Upper lobe of left lung (tissue), 6 donors: Measurements from ENCODE around the gene GRIK3. TPM values are rescaled to one million over a fixed set of nuclear protein-coding genes. Genes with fewer than 3 reads are reported as not detected.
A peak's percentile ranks its signal among the peaks of the same experiment; 100 is the strongest.

ENCODE experiments used
- ATAC-seq, 2 donors: fragments of 200-7000 bp; cut with Tn5 transposase; one replicate each; pipeline ENCODE4 v1.9.1; 2022; ENCODE audit warnings: mild to moderate bottlenecking in 2 of 2, moderate library complexity in 2 of 2; ENCODE audit not compliant: low FRiP score in 2 of 2
- DNase-seq, 2 donors: peaks; one replicate each; pipeline ENCODE4 v3.0.0-alpha.2; 2019 to 2020
- H3K27ac ChIP-seq, 4 donors: fragments of 200-600 bp; sonication (generic); one replicate each; pipeline ENCODE4 v1.5.1; 2016 to 2019
- H3K27me3 ChIP-seq, 4 donors: fragments of 200-600 bp; sonication (generic); one replicate each; pipeline ENCODE4 v1.5.1; 2017 to 2019
- H3K36me3 ChIP-seq, 4 donors: fragments of 200-600 bp; sonication (generic); one replicate each; pipeline ENCODE4 v1.5.1; 2016 to 2019
- H3K4me1 ChIP-seq, 4 donors: fragments of 200-600 bp; sonication (generic); one replicate each; pipeline ENCODE4 v1.5.1; 2018 to 2019
- H3K4me3 ChIP-seq, 4 donors: fragments of 200-600 bp; sonication (generic); one replicate each; pipeline ENCODE4 v1.5.1; 2017 to 2019; ENCODE audit warnings: mild to moderate bottlenecking in 2 of 4, moderate library complexity in 1 of 4
- H3K9me3 ChIP-seq, 4 donors: fragments of 200-600 bp; sonication (generic); one replicate each; pipeline ENCODE4 v1.5.1; 2018 to 2019
- EP300 ChIP-seq, 4 donors: sonication (generic); formaldehyde crosslinking; IDR thresholded peaks; one replicate each; pipeline ENCODE4 v1.5.1; 2017; ENCODE audit warnings: antibody characterized with exemption in 4 of 4, control low read depth in 2 of 4
- POLR2A ChIP-seq, 4 donors: fragments of 450-650 bp; IDR thresholded peaks; one replicate each; pipeline ENCODE4 v1.5.1; 2016 to 2017; ENCODE audit warnings: antibody characterized with exemption in 4 of 4, mild to moderate bottlenecking in 2 of 4
- POLR2AphosphoS5 ChIP-seq, 2 donors: sonication (generic); formaldehyde crosslinking; IDR thresholded peaks; one replicate each; pipeline ENCODE4 v1.5.1; 2017; ENCODE audit warnings: antibody characterized with exemption in 2 of 2
- WGBS, 2 donors: methylation state at CpG; one replicate each; pipeline ENCODE4 v1.1.5; 2017 to 2018; 5-methylcytosine and 5-hydroxymethylcytosine counted together
- total RNA-seq, 6 donors: library from RNA; depleted of rRNA in 4 of 6; stranded (reverse); fragments of >200 nt in 4 of 6; gene quantifications; one replicate each; pipeline versions ENCODE4 v1.1.0 to v1.2.1, GENCODE V29; 2016 to 2021
- TF ChIP-seq, protein P1 (sequence below), 6 experiments: fragments of 450-650 bp in 4 of 6; fragments of 200-600 bp in 2 of 6; sonication (generic) in 2 of 6; IDR thresholded peaks; one replicate each; pipeline ENCODE4 v1.5.1; 2016 to 2019; ENCODE audit warnings: antibody characterized with exemption in 6 of 6
- donor health status: DM: no; HTN: no; CAD: no; lungs with moderate emphysema.
- donor health status: DM: no; HTN: yes; CAD: no; lungs with severe emphysema.

GRIK3 gene
- total RNA-seq, 6 donors from 2014 or later: 0.10 to 0.22 TPM; not detected in 4

DNA sequence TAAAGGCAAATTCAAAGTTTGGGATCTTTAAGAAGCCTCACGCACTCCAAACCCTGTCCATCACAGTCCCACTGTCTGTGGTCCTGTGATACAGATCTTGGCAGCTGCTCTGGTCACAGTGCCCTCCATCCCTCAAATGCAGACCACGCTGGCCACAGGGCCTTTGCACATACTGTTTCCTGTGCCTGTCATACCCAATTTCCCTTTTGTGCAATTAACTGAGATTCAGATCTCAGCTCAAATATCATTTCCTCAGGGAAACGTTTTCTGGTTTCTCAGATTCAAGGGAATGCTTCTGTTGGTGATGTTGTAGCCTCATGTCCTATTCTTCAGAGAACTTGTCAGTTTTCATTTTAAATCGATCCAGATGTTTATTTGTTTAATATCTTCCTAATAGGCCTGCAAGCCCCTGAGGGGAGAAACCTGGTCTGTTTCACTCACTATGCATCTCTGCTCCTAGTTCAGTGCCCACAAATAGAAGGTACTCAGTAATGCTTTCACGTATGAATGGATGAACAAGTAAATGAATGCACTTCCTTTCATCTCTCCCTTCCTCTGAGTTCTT lies 24.2 kb upstream of the GRIK3 start:
- DNase-seq: no peak
- no peaks in the 10 kb centered on the region for H3K9me3 ChIP-seq
- H3K36me3 ChIP-seq: no peaks in the 10 kb centered on the region
- no peak for ATAC-seq
- H3K27ac ChIP-seq: no peak overlapping the region
- no peaks in the 10 kb centered on the region for H3K27me3 ChIP-seq
- TF ChIP-seq EP300 (IDR thresholded peaks at IDR 0.05) (no peak), POLR2AphosphoS5 (IDR thresholded peaks at IDR 0.05) (no peak), POLR2A (IDR thresholded peaks at IDR 0.05) (no peak)
- TF ChIP-seq, protein P1, sequence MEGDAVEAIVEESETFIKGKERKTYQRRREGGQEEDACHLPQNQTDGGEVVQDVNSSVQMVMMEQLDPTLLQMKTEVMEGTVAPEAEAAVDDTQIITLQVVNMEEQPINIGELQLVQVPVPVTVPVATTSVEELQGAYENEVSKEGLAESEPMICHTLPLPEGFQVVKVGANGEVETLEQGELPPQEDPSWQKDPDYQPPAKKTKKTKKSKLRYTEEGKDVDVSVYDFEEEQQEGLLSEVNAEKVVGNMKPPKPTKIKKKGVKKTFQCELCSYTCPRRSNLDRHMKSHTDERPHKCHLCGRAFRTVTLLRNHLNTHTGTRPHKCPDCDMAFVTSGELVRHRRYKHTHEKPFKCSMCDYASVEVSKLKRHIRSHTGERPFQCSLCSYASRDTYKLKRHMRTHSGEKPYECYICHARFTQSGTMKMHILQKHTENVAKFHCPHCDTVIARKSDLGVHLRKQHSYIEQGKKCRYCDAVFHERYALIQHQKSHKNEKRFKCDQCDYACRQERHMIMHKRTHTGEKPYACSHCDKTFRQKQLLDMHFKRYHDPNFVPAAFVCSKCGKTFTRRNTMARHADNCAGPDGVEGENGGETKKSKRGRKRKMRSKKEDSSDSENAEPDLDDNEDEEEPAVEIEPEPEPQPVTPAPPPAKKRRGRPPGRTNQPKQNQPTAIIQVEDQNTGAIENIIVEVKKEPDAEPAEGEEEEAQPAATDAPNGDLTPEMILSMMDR (IDR thresholded peaks at IDR 0.05): no peak
- 69 to 70% methylated on average over 5 of the region's 5 CpGs for WGBS, 2 donors
- H3K4me1 ChIP-seq: no peaks in the 10 kb centered on the region
- no peak overlapping the region for H3K4me3 ChIP-seq

DNA sequence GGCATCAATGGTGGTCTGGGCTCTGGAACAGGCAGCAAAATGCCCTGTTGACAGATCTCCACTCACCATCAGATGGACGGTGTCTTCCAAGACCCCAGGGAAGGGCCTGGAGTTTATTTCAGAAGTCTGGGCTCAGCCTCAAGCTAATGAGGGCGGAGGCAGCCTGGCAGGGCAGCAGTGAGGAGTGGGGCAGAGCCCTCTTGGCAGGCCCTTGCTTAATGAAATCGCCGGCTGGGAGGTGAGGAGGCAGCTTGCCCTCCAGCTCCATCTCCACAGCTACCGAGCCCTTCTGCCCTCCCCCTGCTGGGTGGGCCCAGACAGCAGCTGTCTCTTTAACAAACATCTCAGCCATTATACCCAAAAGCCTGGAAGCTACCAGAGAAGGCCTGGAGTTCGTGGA lies 22.0 kb upstream of the GRIK3 start:
- Histone ChIP-seq H3K4me1 (no peaks in the 10 kb centered on the region), H3K4me3 (no peak overlapping the region), H3K27ac (no peak overlapping the region), H3K9me3 (no peaks in the 10 kb centered on the region), H3K27me3 (no peaks in the 10 kb centered on the region), H3K36me3 (no peaks in the 10 kb centered on the region)
- DNase-seq (peak in 1 of 2 donors; percentile 38), ATAC-seq (no peak)
- TF ChIP-seq, protein P1 (IDR thresholded peaks at IDR 0.05): no peak
- TF ChIP-seq POLR2AphosphoS5 (IDR thresholded peaks at IDR 0.05) (no peak), POLR2A (IDR thresholded peaks at IDR 0.05) (no peak), EP300 (IDR thresholded peaks at IDR 0.05) (no peak)
- 17 to 51% methylated on average over 1 to 6 of the region's 6 CpGs for WGBS, 2 donors

DNA sequence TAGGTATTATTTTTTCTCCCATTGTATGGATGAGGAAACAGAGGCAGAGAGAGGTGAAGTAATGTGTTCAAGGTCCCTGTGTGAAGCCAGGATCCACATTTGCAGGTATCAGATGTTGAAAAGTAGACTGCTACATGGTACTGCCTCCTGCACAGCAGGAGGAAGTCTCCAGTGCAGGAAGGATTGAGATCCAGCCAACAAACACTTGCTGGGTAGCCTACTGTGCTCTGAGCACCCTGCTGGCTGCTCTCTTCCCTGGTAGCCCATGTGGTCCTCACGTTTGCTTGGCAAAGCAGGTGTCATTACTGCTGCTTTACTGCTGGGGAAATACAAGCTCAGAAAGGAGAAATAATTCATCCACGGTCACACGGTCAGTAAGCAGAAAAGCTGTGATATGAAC lies 21.3 kb upstream of the GRIK3 start:
- TF ChIP-seq EP300 (IDR thresholded peaks at IDR 0.05) (no peak), POLR2A (IDR thresholded peaks at IDR 0.05) (no peak), POLR2AphosphoS5 (IDR thresholded peaks at IDR 0.05) (no peak)
- TF ChIP-seq, protein P1 (IDR thresholded peaks at IDR 0.05): no peak
- H3K4me1 ChIP-seq: no peaks in the 10 kb centered on the region
- H3K4me3 ChIP-seq: no peak overlapping the region
- no peaks in the 10 kb centered on the region for H3K36me3 ChIP-seq
- DNase-seq: no peak
- ATAC-seq: no peak
- WGBS, 2 donors: 64 to 69% methylated on average over 3 of the region's 3 CpGs
- no peaks in the 10 kb centered on the region for H3K27me3 ChIP-seq
- H3K27ac ChIP-seq: no peak overlapping the region
- no peaks in the 10 kb centered on the region for H3K9me3 ChIP-seq

DNA sequence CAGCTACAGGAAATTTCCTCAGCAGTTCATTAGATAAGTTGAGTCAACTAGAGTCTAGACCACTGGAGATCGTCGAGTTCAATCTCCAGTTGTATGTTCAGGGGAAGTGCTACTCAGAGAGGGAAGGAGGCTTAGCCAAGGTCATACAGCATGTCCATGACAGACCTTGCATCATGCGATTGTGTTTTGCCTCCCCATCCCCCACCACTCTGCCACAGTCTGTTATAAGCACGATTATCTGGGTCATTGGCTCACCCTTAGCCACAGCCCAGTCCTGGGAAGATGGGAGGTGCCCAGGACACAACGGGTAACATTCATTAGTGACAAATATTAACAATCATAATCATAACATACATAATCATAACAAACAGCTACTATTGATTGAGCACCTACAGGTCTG lies 18.9 kb upstream of the GRIK3 start:
- Histone ChIP-seq H3K9me3 (no peaks in the 10 kb centered on the region), H3K27me3 (no peaks in the 10 kb centered on the region), H3K36me3 (no peaks in the 10 kb centered on the region), H3K4me1 (no peaks in the 10 kb centered on the region), H3K27ac (no peak overlapping the region), H3K4me3 (no peak overlapping the region)
- 53 to 80% methylated on average over 5 of the region's 5 CpGs for WGBS, 2 donors
- ATAC-seq (no peak), DNase-seq (no peak)
- no peak for TF ChIP-seq EP300 (IDR thresholded peaks at IDR 0.05)
- TF ChIP-seq, protein P1 (IDR thresholded peaks at IDR 0.05): no peak
- no peak for TF ChIP-seq POLR2AphosphoS5 (IDR thresholded peaks at IDR 0.05)
- no peak for TF ChIP-seq POLR2A (IDR thresholded peaks at IDR 0.05)

DNA sequence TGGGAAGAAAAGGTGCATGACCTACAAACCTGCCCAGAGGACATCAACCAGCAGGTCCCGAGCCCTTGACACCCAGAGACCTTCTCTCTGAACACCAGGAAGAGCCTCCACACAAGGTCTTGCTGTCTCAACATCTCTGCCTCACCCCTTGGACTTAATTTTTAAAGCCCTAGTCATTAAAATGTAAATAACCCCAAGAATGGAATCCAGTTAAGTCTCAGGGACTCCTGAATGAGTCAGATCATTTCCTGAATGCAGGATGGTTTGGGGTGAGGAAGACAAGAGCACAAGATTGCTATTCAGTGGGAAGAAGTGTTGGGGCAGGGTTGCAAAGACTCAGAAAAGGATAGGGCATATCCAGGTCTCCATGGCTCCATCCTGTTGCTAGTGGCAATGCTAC lies 17.8 kb upstream of the GRIK3 start:
- H3K4me1 ChIP-seq: no peaks in the 10 kb centered on the region
- DNase-seq: no peak
- no peak for ATAC-seq
- no peaks in the 10 kb centered on the region for H3K36me3 ChIP-seq
- no peak overlapping the region for H3K27ac ChIP-seq
- WGBS, 2 donors: 75 to 86% methylated on average over 1 of the region's 1 CpG
- no peak overlapping the region for H3K4me3 ChIP-seq
- TF ChIP-seq EP300 (IDR thresholded peaks at IDR 0.05): no peak
- TF ChIP-seq, protein P1 (IDR thresholded peaks at IDR 0.05): no peak
- H3K27me3 ChIP-seq: no peaks in the 10 kb centered on the region
- no peaks in the 10 kb centered on the region for H3K9me3 ChIP-seq
